Amniotic epithelial cell (primary cell): ENCODE results near the gene CCDC54.

Source experiments
- DNase-seq: peaks from one replicate; pipeline ENCODE4 v3.0.0-alpha.2; 2010; ENCODE audit warnings: low read depth

The CCDC54 gene

DNA sequence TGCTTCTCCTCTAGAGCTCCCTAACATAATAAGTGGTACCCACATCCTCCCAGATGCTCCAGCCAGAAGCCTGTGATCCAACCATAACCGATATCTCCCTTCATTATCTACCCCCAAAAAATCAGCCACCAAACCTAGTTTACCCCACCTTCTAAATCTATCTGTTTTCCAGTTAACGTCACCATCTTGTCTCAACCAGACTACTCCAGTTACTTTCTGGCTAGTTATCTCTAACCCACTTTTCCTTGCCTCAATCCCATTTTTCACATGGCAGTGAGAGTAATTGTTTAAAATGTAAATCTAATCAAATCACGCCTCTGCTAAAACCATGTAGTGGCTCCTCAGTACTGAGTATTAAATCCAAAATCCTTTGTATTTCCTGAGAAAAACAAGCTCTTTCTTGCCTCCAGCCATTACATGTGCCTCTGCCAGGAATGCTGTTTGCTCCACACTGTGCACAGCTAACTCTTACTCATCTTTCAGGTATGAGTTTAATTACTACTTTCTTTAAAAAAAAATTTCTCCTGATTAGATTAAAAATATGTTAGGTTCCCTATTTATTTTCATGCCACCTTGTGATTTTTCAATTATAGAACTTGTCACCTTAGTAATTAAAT lies 15.4 kb downstream of the CCDC54 start:
- DNase-seq = peak; percentile 77

DNA sequence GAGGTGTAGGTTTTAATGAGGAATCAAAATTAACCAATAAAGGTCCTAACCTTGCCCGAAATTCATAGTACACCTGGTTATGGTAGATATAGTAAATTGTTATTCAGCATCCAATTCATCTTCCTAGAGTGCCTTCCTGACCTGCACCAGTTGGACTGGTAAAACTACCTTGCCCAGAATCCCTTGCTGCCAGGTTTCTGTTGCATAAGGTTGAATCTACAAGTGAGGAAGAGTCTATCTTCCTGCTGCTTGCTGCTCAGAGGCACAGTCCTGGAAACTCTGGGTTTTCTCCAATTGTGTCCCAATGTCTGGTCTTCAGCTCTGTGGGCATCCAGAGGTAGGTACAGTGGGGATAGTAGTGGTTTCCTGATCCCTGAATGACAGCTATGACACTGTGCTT lies 17.3 kb downstream of the CCDC54 start:
- DNase-seq = no peak

DNA sequence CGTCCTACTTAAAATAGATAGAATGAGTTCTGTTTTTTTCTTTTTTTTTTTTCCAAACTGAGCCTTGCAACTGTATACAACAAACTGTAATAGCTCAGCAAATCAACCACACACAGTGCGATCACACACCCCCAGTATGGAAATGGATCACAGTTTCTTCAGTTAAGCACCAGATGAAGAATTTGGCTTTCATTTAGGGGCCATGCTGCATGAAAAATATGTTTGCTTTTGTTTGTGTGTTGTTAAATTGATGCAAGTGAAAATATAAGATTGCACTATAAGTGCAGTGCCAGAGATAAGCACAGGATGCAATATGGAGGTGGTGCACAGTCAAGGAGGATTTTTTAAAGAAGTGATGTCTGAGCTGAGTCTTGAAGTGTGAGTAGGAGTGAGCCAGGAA lies 17.8 kb downstream of the CCDC54 start:
- no peak for DNase-seq

DNA sequence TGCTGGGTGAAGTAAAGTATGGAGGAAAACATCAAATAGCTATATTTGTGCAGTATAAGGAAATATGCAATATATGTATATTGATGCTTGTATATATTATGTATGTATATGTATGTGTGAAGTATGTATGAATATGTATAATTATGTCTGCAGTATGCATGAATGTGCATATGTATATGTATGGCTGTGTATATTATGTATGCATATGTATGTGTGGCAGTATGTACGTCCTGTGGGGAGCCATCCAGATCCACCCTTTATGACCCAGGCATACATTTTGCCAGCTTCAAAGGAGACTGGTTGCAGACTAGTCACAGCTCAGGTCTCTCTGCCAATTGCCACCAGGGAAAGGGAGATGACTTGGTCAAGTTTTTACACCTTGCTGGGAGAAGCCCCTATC lies 24.1 kb downstream of the CCDC54 start:
- DNase-seq = no peak

DNA sequence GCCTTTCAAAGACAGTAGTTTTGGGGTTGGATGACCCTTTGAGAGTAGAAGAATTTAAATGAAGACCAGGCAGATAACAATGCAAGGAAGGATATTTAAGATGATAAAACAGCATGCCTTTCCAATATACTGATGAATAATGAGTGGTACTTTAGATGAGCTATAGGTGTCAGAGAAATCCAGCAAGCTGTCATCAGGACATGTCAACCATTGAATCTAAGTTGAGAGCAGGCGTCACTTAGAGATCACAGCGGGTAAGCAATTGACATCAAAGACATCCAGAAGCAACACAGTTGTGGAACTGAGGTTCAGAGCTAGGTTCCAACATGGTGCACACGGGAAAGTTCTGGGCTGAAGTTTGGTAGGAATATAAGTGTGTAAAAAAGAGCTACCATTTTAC lies 25.0 kb downstream of the CCDC54 start:
- DNase-seq = no peak

DNA sequence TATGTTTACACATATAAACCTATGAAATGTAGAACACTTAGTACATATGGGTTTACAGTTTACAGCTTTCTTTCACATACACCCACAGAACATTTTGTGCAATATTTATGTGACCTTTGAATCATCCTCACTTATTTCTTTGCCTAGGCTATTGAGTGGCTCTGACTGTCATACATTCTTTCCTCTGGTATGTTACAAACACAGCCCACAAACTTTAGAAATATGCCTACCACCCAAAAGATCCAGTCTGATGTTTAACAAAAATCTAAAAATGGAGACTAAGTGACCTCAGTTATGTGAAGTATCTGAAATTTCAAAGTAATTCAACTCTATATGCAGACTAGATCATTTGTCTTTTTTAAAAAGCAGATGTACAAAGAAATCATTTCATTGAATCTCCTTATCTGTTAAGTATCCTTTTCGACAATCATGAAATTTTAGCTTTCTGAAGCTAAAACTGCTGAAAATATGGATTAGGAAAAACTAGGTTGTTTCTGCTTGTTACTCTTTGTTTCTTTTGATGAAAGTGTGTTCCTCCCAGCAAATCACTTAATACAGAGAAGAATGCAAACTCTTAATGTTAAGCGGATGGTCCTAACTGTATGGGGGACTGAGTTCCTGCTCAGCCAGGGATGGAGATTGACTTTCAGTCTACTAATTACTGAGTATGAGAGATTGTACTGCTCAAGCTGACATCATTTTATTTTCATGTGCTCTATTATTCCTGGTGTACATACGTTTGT lies 27.7 kb downstream of the CCDC54 start:
- DNase-seq = peak; percentile 95

DNA sequence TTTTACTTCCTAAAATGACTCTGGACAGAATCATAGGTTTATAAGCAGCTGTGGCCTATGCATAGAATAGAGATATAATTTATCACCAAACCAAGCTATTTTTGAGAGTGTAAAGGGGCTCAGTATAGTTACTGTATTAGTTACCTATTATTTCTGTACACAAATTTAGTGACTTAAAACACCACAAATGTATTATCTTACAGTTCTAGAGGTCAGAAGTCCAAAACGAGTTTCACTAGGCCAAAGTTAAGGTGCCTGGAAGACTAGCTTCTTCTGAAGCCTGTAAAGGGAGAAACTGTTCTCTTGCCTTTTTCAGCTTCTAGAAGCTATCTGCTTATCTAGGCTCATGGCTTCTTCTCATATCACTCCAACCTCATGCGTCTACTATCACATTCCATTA lies 30.1 kb downstream of the CCDC54 start:
- DNase-seq = no peak

DNA sequence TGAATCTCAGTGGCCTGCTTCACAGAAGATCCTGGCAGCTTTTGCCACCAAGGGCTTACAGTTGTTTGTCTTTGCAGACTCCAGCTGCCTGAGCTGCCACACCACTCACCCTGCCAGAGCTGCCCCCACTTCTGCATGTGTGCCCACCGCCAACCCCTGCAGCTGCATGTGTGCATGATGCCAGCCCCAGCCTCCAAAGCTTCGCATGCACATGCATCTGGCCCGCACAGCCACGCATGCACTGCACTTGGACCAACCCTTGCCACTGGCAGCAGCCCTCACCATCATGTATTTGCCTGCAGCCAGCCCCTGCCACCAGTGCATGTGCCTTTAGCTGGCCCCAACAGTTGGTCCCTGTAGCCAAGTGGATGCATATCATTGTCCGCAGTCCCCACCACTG lies 31.3 kb downstream of the CCDC54 start:
- no peak for DNase-seq

DNA sequence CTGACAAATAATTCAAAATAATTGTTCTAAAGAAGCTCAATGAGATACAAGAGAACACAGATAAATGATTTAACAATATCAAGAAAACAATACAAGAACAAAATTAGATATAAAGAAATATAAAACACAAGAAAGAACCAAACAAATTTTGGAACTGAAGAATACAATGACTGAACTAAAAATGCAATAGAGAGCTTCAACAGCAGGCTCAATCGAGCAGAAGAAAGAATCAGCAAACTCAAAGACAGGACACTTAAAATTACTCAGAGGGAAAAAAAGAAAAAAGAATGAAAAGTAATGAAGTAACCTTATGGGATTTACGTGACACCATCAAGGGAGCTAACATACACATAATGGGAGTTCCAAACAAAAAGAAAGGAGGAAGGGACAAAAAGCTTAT lies 32.1 kb downstream of the CCDC54 start:
- DNase-seq = no peak

DNA sequence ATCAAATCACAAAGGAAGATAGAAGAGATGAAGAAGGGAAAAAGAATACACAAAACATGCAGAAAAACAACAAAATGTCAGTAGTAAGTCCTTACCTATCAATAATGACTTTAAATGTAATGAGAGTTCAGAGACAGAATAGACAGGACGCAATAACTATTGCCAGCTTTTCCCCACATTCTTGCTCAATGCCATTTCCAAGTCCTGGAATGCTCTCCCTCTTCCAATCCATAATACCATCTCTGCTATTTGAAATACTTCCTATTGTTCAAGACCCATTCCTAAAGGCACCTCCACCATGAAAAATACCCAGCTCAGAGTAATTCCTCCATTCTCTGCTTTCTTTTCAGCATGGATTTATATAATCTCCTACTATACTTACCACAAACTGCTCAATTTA lies 33.4 kb downstream of the CCDC54 start:
- no peak for DNase-seq

DNA sequence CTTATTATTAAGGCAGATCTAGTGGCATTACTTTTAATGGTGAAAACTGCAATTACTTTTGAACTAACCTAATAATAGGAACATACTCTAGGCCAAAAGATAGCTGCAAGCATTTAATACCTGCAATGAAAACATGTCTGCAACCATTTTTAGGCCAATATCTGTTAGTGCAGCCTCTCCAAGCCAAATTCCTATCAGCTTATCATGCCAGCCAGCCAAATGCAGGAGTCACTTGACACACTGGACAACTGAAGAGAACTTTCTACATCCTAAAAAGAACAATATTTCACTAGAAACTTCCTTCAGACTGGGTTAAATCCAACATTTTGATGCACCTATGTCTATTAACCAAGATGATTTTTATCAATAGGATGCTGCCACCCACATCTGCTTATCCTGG lies 33.8 kb downstream of the CCDC54 start:
- DNase-seq = no peak

DNA sequence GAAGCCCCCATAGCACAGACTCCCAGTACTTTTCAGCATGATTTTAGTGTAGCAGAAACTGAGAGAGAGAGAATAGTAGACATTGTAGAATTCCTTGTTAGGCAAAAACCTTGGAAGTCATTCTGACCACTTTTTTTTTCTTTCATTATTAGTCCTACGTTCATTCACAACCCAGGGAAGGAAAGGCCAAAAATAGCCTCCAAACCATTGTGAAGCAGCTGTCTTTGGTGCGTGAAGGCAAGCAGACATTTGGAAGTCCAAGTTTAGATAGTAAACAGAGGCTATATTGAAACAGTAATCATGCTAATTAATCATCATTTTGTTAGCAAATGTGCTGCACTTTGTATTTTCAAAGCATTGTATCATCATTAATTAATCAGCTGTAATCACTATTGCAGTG lies 34.5 kb downstream of the CCDC54 start:
- DNase-seq = no peak

DNA sequence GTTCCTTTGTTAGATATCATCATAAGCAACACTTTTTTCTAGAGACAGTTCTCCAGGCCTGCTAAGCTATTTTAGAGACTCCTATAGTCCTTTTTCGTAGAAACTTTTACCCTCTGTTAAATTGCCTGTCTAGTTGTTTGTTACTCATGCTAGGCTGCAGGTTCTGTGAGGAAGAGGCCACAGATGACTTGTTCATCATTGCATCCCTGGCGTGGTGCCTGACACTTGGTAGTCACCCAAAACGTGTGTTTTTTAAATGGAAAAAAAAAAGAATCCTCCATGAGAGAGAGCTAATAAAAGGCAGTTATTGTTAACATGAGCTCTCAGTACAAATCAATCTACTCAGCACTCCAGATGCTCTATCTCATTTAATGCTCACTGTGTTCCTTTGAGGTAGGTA lies 35.1 kb downstream of the CCDC54 start:
- DNase-seq = peak; percentile 41

DNA sequence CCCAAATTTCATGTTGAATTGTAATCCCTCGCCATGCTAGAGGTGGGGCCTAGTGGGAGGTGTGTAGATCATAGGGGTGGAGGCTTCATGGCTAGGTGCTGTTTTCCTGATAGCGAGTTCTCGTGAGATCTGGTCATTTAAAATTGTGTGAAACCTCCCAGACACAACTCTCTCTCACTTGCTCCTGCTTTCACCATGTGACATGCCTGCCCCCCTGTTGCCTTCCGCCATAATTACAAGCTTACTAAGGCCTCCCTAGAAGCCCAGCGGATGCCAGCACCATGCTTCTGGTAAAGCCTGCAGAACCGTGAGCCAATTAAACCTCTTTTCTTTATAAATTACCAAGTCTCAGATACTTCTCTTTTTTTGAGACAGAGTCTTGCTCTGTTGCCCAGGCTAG lies 36.0 kb downstream of the CCDC54 start:
- DNase-seq = no peak

DNA sequence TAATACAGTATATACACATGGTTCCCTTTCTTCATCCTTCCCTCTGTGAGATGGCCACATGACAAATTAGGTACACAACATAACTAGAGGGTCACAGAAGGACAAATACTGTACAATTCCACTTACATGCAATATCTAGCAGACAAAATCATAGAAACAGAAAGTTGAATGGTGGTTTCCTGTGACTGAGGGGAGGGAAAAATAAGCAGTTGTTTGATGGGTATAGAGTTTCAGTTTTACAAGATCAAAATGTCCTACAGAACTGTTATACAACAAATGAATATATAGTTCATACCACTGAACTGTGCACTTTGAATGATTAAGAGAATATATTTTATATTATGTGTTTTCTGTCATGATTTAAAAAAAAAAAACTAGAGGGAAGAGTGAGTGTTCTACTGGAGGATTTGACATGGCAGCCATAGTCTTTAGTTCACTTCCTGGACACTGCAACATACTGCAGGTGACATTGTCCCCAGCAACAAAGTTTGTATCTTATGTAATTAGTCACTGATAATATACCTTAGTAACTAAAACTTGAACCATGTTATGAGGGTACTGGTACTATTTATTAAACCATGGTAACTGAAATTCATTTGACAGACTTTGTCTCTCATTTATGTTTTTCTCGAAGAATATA lies 37.2 kb downstream of the CCDC54 start:
- DNase-seq = no peak

DNA sequence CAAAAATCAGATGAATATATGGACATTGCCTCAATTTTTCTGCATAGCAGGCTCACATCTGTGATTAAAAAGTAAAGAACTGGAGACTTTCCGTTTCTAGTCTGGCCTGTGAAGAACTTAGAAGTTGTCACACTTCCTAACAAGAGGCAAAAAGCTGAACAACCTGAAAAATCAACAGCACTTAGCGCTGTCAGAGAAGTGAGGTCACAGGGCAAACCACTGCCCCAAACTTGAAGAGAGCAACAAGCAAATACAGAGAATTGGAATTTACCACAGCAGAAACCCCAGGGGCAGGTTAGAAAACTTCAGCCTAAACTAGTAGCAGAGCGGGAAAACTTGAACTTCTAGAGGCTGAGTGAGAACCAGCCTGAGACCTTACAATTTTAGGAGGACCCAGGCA lies 38.9 kb downstream of the CCDC54 start:
- peak; percentile 73 for DNase-seq

DNA sequence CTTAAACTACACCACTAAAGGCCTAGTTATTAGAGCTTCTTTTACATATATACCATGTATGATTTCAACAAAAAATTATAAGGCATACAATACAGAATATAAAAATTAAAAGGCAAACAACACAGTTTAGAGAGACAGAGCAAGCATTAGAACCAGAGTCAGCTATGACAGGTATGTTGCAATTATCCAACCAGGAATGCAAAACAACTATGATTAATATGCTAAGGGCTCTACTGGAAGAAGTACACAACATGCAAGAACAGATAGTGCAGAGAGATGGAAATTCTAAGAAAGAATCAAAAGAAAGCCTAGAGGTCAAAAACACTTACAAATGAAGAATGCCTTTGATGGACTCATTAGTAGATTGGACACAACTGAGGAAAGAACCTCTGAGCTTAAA lies 39.6 kb downstream of the CCDC54 start:
- DNase-seq = peak; percentile 96

DNA sequence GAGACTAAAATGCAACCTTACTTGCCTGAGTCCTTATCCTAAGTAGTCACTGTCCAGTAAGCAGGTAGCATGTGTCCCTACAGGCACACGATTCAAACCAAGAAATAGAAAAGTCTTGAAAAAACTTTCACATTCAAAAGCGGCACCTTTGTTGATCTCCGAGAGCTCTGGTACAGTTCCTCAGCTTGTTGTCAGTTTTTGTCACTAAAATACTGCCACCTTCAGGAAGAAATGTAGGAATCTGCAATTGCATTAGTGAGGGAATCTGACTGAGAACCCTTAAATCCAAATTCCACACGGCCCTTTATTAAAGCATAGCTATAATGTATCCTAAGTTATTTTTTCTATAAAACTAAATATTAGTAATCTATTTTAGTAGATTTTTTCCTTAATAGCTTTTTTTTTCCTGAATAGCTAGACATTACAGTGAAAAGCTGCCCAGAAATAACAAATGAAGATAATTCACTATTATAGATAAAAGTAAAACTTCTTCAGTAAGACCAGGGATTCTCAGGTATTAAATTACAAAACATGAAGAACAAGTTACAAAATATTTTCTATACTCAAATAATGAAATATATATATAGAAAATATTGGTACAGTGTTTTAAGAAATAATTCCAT lies 44.0 kb downstream of the CCDC54 start:
- peak; percentile 83 for DNase-seq

DNA sequence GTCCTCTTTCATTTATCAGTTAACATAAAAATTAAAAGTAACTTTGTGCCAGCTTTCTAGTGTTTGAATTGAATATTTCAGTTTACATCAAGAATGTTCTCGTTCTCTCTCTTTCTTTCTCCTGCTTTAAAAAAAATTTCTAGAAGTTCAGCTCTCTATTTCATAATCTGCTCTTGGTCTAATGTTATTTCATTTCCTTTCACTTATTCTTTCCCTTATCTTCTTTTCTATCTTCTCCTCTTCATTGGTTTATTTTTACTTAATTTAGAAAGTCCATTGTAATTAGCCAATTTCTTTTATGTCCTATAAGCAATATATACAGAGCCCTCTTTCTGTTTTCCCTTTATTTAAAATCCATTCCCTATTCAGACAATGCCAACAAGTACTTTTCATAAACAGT lies 44.6 kb downstream of the CCDC54 start:
- no peak for DNase-seq

DNA sequence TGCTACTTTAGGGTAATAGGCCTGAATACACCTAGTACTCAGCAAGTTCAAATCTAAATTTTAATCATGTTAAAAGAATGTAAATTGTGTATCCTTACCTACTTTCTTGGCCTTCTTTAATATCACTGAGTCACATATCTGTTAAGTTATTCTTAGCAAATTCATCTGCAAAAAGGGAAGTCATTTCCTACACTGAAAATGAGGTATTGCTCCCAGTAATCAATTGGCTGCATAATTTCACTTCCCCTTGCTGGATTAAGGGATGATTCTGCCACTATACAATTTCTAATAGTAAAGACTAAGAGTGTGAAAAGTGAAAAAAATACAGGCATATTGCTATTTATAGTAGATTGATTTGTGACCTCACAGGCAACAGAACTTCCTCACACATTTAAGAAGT lies 47.8 kb downstream of the CCDC54 start:
- no peak for DNase-seq

DNA sequence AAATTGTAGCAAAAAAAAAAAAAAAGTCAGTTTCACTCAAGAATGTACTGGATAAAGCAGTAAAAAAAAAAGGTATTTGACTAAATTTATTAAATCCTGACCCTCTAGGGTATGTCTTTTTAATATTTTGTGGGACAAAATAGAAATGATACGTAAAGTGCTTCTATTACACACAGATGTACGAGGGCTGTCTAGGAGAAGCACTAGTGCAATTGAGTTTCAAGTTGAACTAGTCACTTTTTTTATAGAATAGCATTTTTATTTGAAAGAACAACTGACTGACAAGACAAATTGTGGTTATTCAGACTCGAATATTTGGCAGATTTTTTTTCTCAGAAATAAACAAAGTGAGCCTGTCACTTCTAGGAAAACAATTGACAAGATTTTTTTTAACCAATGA lies 49.0 kb downstream of the CCDC54 start:
- no peak for DNase-seq
